ENCODE measurements around the gene LRRC3B.

GRCh38 chr3:26699553-26699952 lies 77.0 kb downstream of the LRRC3B start:
- TF ChIP-seq CTCF (IDR thresholded peaks at IDR 0.05; ENCODE audit: poor library complexity, severe bottlenecking) = no peak
- TF ChIP-seq RAD21 (conservative IDR thresholded peaks at IDR 0.05) = no peak
- TF ChIP-seq MXI1 (conservative IDR thresholded peaks at IDR 0.05; ENCODE audit: poor library complexity, severe bottlenecking) = no peak

Data from neural cell (in vitro differentiated cells).